Testis (tissue), 3 donors: ENCODE results near the gene WDR82. TPM values are rescaled to one million over a fixed set of nuclear protein-coding genes. Genes with fewer than 3 reads are reported as not detected.

Experiments
- microRNA counts, 2 donors: library from miRNA; unstranded; fragments of <30 nt; microRNA quantifications; one replicate each; lab custom pipeline; 2016
- microRNA-seq, 2 donors: library from miRNA; unstranded; fragments of <30 nt; microRNA quantifications; one replicate each; pipeline ENCODE4, GENCODE V29; 2016; ENCODE audit warnings: borderline number of aligned reads in 2 of 2, borderline replicate concordance in 1 of 2
- polyA plus RNA-seq: library from polyadenylated mRNA; stranded (reverse); fragments of 350-450 nt; fragmentation: Illumina TruSeq; extraction: RNeasy Lipid Tissue Mini Kit (QIAGEN cat#74804); gene quantifications from one replicate; pipeline ENCODE4 v1.2.3, GENCODE V29; 2014; ENCODE audit warnings: low read depth, low replicate concordance; ENCODE audit not compliant: insufficient read depth
- small RNA-seq, 2 donors: library from RNA; depleted of rRNA; stranded (forward); fragments of <200 nt; gene quantifications; one replicate each; pipeline ENCODE3, GENCODE V24; 2016
- total RNA-seq, 2 donors: library from RNA; depleted of rRNA; stranded (reverse); fragments of >200 nt; gene quantifications; one replicate each; pipeline ENCODE4 v1.2.3, GENCODE V29; 2016

The WDR82 gene
- total and polyA plus RNA-seq, 3 donors from 2014 or later, result 76.1 to 85.7 (median 80.9) TPM

MicroRNA genes within 50 kb of the gene (microRNA counts, 767-probe panel; counts per million panel counts)
- microRNA hsa-let-7g-5p (lab: Ali Mortazavi, UCI), result 12,334 to 13,380 counts per million in 2 donors

Small RNAs within 50 kb of the gene (microRNA-seq; reads per million reads assigned to microRNA genes)
- gene MIR135A1 (31.8 to 36.1 reads per million in 2 donors), gene MIRLET7G (179,815 to 181,170 reads per million in 2 donors)

Small RNAs within 50 kb of the gene (small RNA-seq; reads per million reads assigned to genes)
- gene MIR135A1 (2.5 to 4.2 reads per million in 2 donors), gene MIRLET7G (257 to 395 reads per million in 2 donors)

Other genes with a start within 250 kb of the WDR82 start
- 10 to 100 TPM; 40.6 to 48.8 TPM for gene DUSP7, start 222.1 kb downstream of the WDR82 start, total RNA-seq
- 25.1 TPM for gene DUSP7, start 222.1 kb downstream of the WDR82 start, polyA plus RNA-seq
- 10 to 100 TPM; 16.7 to 21.7 TPM for gene POC1A, start 124.2 kb downstream of the WDR82 start, total RNA-seq
- 36.1 TPM for gene POC1A, start 124.2 kb downstream of the WDR82 start, polyA plus RNA-seq
- 10 to 100 TPM; 49.9 to 51.4 TPM for gene ALAS1, start 80.5 kb downstream of the WDR82 start, total RNA-seq
- 54.2 TPM for gene ALAS1, start 80.5 kb downstream of the WDR82 start, polyA plus RNA-seq
- gene TLR9, start 53.0 kb downstream of the WDR82 start, total RNA-seq, result under 1 TPM; 0.08 to 0.25 TPM
- gene TLR9, start 53.0 kb downstream of the WDR82 start, polyA plus RNA-seq, result 0.20 TPM
- 10 to 100 TPM; 36.5 to 58.1 TPM for gene TWF2, start 39.5 kb downstream of the WDR82 start, total RNA-seq
- gene TWF2, start 39.5 kb downstream of the WDR82 start, polyA plus RNA-seq, result 30.0 TPM
- 10 to 100 TPM; 12.9 to 15.2 TPM for gene PPM1M, start 32.9 kb downstream of the WDR82 start, total RNA-seq
- gene PPM1M, start 32.9 kb downstream of the WDR82 start, polyA plus RNA-seq, result 22.2 TPM
- 10 to 100 TPM in 1 of 2 donors, 1 to 10 TPM in 1; 9.7 to 15.6 TPM for gene GLYCTK, start 9.2 kb upstream of the WDR82 start, total RNA-seq
- gene GLYCTK, start 9.2 kb upstream of the WDR82 start, polyA plus RNA-seq, result 6.3 TPM
- 10 to 100 TPM; 40.0 to 49.1 TPM for gene DNAH1, start 37.7 kb upstream of the WDR82 start, total RNA-seq
- gene DNAH1, start 37.7 kb upstream of the WDR82 start, polyA plus RNA-seq, result 50.4 TPM
- gene BAP1, start 131.4 kb upstream of the WDR82 start, total RNA-seq, result 100 to 1,000 TPM; 167 to 201 TPM
- gene BAP1, start 131.4 kb upstream of the WDR82 start, polyA plus RNA-seq, result 231 TPM
- gene PHF7, start 132.0 kb upstream of the WDR82 start, total RNA-seq, result 1,000 to 10,000 TPM in 1 of 2 donors, 100 to 1,000 TPM in 1; 772 to 1,782 TPM
- 3,007 TPM for gene PHF7, start 132.0 kb upstream of the WDR82 start, polyA plus RNA-seq
- 1 to 10 TPM; 1.7 to 2.1 TPM for gene SEMA3G, start 166.5 kb upstream of the WDR82 start, total RNA-seq
- 3.1 TPM for gene SEMA3G, start 166.5 kb upstream of the WDR82 start, polyA plus RNA-seq
- 10 to 100 TPM; 11.3 to 23.2 TPM for gene TNNC1, start 175.4 kb upstream of the WDR82 start, total RNA-seq
- gene TNNC1, start 175.4 kb upstream of the WDR82 start, polyA plus RNA-seq, result 91.7 TPM
- gene NISCH, start 177.0 kb upstream of the WDR82 start, total RNA-seq, result 100 to 1,000 TPM; 315 to 327 TPM
- gene NISCH, start 177.0 kb upstream of the WDR82 start, polyA plus RNA-seq, result 166 TPM
- 10 to 100 TPM; 58.6 to 71.9 TPM for gene STAB1, start 216.7 kb upstream of the WDR82 start, total RNA-seq
- gene STAB1, start 216.7 kb upstream of the WDR82 start, polyA plus RNA-seq, result 41.7 TPM